22Rv1 (cell line): Measurements from ENCODE around the gene ASCC1.

Experiments
- H3K27ac ChIP-seq: fragments of 450-650 bp; 2 replicates; pipeline ENCODE4 v1.5.1; 2017
- CTCF ChIP-seq: fragments of 450-650 bp; IDR thresholded peaks from 2 replicates; pipeline ENCODE4 v1.5.1; 2017; ENCODE audit warnings: mild to moderate bottlenecking
- ZFX ChIP-seq: fragments of 450-650 bp; IDR thresholded peaks from 2 replicates; pipeline ENCODE4 v1.6.1; 2017; ENCODE audit warnings: antibody characterized with exemption, borderline replicate concordance

ASCC1 gene

GRCh38 chr10:72087392-72087968 lies 128.6 kb downstream of the ASCC1 start:
- no peak overlapping the region for H3K27ac ChIP-seq
- TF ChIP-seq CTCF (no peak), ZFX (no peak)

DNA sequence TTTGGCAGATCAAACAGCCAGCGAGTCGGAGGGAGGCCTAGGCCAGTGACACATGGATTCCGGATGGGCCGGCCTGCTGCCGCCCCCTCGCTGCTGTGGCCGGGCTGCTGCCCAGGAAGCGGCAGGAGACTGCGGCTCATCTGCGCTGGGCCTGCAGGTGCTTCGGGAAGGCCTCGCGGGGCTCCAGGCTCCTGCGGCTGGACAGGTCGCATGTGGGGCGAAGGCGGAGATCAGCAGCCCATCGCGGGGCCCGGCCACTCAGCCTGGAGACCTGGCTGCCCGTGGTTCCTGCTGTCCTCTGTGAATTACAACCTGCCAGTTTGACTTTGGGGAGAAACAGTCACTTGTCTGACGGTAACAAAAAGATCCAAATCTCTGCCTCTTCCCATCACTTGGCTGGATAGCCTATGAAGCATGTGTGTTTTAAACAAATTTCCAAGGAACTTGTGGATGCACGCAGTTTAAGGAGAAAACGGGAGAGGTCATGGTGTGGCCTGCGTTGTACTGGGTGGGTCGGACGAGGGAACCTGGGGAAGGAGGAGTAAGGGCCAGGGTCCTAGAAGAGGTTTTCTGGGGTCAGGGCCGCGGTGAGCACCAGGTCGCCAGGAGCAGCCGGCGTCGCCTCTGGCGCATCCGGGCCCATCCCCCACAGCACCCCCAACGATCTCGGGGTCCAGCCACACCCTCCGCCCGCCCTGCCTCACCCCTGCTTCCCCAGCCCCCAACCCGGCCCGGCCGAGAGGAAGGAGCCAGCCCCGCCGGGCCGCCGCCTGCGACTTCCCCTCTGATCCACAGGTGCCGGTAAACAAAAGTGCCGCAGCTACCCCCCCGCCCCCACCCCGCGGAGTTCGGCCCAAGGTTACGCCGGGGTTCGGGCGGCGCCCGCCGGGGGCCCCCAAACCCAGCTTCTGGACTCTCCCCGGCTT lies 129.3 kb downstream of the ASCC1 start:
- no peak for TF ChIP-seq ZFX
- no peak for TF ChIP-seq CTCF
- H3K27ac ChIP-seq: no peak overlapping the region

DNA sequence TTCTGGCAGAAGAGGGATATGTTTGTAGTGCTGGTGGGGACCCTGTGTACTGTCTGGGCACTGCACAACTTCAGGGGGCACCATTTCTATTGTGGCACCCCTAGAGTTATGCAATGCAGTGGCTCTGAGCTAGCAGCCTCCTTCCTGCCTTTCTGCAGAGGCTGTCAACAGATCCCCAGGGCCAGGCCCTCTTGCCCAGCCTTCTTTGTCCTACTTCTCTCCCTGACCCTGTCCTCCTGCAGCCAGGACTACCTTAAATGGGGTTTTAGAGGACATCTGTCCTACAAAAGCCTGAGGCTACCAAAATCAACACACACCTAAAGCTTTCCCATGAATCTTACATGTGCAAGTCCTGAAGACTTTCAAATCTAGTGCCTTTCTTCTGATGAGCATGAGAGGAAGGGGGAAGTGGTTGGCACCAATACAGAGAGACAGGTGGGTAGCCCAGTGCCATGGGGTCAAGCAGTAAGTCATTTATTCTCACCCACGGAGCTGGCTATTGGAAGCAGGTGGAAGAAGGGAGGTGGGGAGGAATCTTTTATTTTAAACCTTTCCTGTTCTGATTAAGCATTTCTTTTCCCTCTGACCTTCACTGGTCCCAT lies 130.1 kb downstream of the ASCC1 start:
- no peak overlapping the region for H3K27ac ChIP-seq
- TF ChIP-seq ZFX: no peak
- no peak for TF ChIP-seq CTCF

GRCh38 chr10:72085166-72085565 lies 130.9 kb downstream of the ASCC1 start:
- TF ChIP-seq ZFX: no peak
- no peak for TF ChIP-seq CTCF
- no peak overlapping the region for H3K27ac ChIP-seq

- no peak overlapping the region for H3K27ac ChIP-seq
- no peak for TF ChIP-seq ZFX
Measured at GRCh38 chr10:72083790-72084459, 132.2 kb downstream of the ASCC1 start.

- no peak overlapping the region for H3K27ac ChIP-seq
- TF ChIP-seq CTCF (no peak), ZFX (no peak)
Measured at GRCh38 chr10:72082856-72083789, 133.0 kb downstream of the ASCC1 start.
